H9 (cell line): Measurements from ENCODE around the gene MGAT4B. TPM values are rescaled to one million over a fixed set of nuclear protein-coding genes. Genes with fewer than 3 reads are reported as not detected.

Experiments
- DNase-seq: peaks from one replicate; pipeline ENCODE4 v3.0.0-alpha.2; 2017
- H2AFZ ChIP-seq: one replicate; pipeline ENCODE4 v1.6.1; 2013; ENCODE audit warnings: mild to moderate bottlenecking, low read length, control low read depth, moderate library complexity
- H2AK5ac ChIP-seq: 2 replicates; pipeline ENCODE4 v1.6.1; 2013; ENCODE audit warnings: low read length, control low read depth, mixed read lengths; ENCODE audit not compliant: insufficient read length
- H2BK120ac ChIP-seq: one replicate; pipeline ENCODE4 v1.6.1; 2013; ENCODE audit warnings: low read depth, mild to moderate bottlenecking, low read length, control low read depth, inconsistent platforms; ENCODE audit not compliant: poor library complexity, severe bottlenecking
- H2BK12ac ChIP-seq: 2 replicates; pipeline ENCODE4 v1.6.1; 2013; ENCODE audit warnings: low read length, control low read depth, mixed read lengths, low read depth; ENCODE audit not compliant: insufficient read length
- H2BK15ac ChIP-seq: 2 replicates; pipeline ENCODE4 v1.6.1; 2013; ENCODE audit warnings: low read depth, low read length, control low read depth
- H2BK20ac ChIP-seq: one replicate; pipeline ENCODE4 v1.6.1; 2013; ENCODE audit warnings: low read depth, mild to moderate bottlenecking, low read length, control low read depth, inconsistent platforms; ENCODE audit not compliant: poor library complexity, severe bottlenecking
- H2BK5ac ChIP-seq: 2 replicates; pipeline ENCODE4 v1.6.1; 2013; ENCODE audit warnings: low read length, control low read depth, mixed read lengths; ENCODE audit not compliant: insufficient read length
- H3K14ac ChIP-seq: 2 replicates; pipeline ENCODE4 v1.6.1; 2013; ENCODE audit warnings: low read length, control low read depth; ENCODE audit not compliant: insufficient read depth
- H3K18ac ChIP-seq: 2 replicates; pipeline ENCODE4 v1.6.1; 2013; ENCODE audit warnings: low read depth, mild to moderate bottlenecking, mixed read lengths, low read length, control low read depth; ENCODE audit not compliant: insufficient read length
- H3K23ac ChIP-seq: 2 replicates; pipeline ENCODE4 v1.6.1; 2013; ENCODE audit warnings: low read length, control low read depth, mixed read lengths, low read depth; ENCODE audit not compliant: insufficient read length
- H3K23me2 ChIP-seq: 2 replicates; pipeline ENCODE4 v1.6.1; 2013; ENCODE audit warnings: low read depth, mild to moderate bottlenecking, mixed read lengths, low read length, control low read depth; ENCODE audit not compliant: insufficient read length, poor library complexity, severe bottlenecking
- H3K27ac ChIP-seq: 2 replicates; pipeline ENCODE4 v1.5.1; 2013; ENCODE audit warnings: low read length, control low read depth, mixed read lengths, low read depth; ENCODE audit not compliant: insufficient read length
- H3K27me3 ChIP-seq: 2 replicates; pipeline ENCODE4 v1.6.1; 2013; ENCODE audit warnings: low read length, control low read depth, inconsistent platforms; ENCODE audit not compliant: insufficient read depth
- H3K4ac ChIP-seq: 2 replicates; pipeline ENCODE4 v1.6.1; 2013; ENCODE audit warnings: low read depth, mild to moderate bottlenecking, control low read depth, inconsistent platforms, low read length, moderate library complexity
- H3K4me1 ChIP-seq: 2 replicates; pipeline ENCODE4 v1.6.1; 2013; ENCODE audit warnings: low read length, control low read depth, inconsistent platforms; ENCODE audit not compliant: insufficient read depth
- H3K4me2 ChIP-seq: 2 replicates; pipeline ENCODE4 v1.6.1; 2013; ENCODE audit warnings: low read length, control low read depth, mixed read lengths; ENCODE audit not compliant: insufficient read length, insufficient read depth
- H3K56ac ChIP-seq: 2 replicates; pipeline ENCODE4 v1.6.1; 2013; ENCODE audit warnings: low read depth, mild to moderate bottlenecking, mixed read lengths, low read length, control low read depth; ENCODE audit not compliant: insufficient read length
- H3K79me1 ChIP-seq: 2 replicates; pipeline ENCODE4 v1.6.1; 2013; ENCODE audit warnings: low read depth, mild to moderate bottlenecking, moderate library complexity, low read length, control low read depth, inconsistent platforms; ENCODE audit not compliant: insufficient read depth, poor library complexity, severe bottlenecking
- H3K79me2 ChIP-seq: 2 replicates; pipeline ENCODE4 v1.6.1; 2013; ENCODE audit warnings: low read length, control low read depth, inconsistent platforms; ENCODE audit not compliant: insufficient read depth
- H3K9ac ChIP-seq: 2 replicates; pipeline ENCODE4 v1.6.1; 2013; ENCODE audit warnings: low read length, control low read depth, mixed read lengths; ENCODE audit not compliant: insufficient read length; ENCODE audit errors: extremely low read depth
- H3K9me3 ChIP-seq: one replicate; pipeline ENCODE4 v1.6.1; 2013; ENCODE audit warnings: low read depth, low read length, inconsistent platforms; ENCODE audit not compliant: control insufficient read depth
- H3T11ph ChIP-seq: one replicate; pipeline ENCODE4 v1.6.1; 2013; ENCODE audit warnings: mild to moderate bottlenecking, low read length, control low read depth, inconsistent platforms
- H4K20me1 ChIP-seq: one replicate; pipeline ENCODE4 v1.6.1; 2013; ENCODE audit not compliant: control insufficient read depth, insufficient read length, insufficient read depth
- H4K5ac ChIP-seq: 2 replicates; pipeline ENCODE4 v1.6.1; 2013; ENCODE audit warnings: low read depth, mild to moderate bottlenecking, mixed read lengths, low read length, control low read depth; ENCODE audit not compliant: insufficient read length
- H4K8ac ChIP-seq: replicated peaks from 2 replicates; pipeline ENCODE4 v1.6.1; 2013; ENCODE audit warnings: low read length, control low read depth, mixed read lengths, low read depth; ENCODE audit not compliant: insufficient read length
- H4K91ac ChIP-seq: 2 replicates; pipeline ENCODE4 v1.6.1; 2013; ENCODE audit warnings: low read depth, mild to moderate bottlenecking, moderate library complexity, mixed read lengths, low read length, control low read depth; ENCODE audit not compliant: insufficient read length
- H3K27ac Mint-ChIP-seq, 3 experiments: 2 replicates in 2 of 3; 3 replicates in 1 of 3; pipeline ENCODE4 v1.8.0; 2020 to 2021; ENCODE audit warnings: mixed read lengths in 3 of 3, mild to moderate bottlenecking in 1 of 3, moderate library complexity in 1 of 3
- H3K27me3 Mint-ChIP-seq: 2 replicates; pipeline ENCODE4 v1.8.0; 2021; ENCODE audit warnings: low read depth, mild to moderate bottlenecking, moderate library complexity, mixed read lengths
- H3K36me3 Mint-ChIP-seq, 3 experiments: 2 replicates in 2 of 3; 3 replicates in 1 of 3; pipeline ENCODE4 v1.8.0; 2020 to 2021; ENCODE audit warnings: low read depth in 3 of 3, mixed read lengths in 3 of 3; ENCODE audit not compliant: insufficient read depth in 1 of 3
- H3K4me1 Mint-ChIP-seq, 2 experiments: 2 replicates each; pipeline ENCODE4 v1.8.0; 2020; ENCODE audit warnings: mixed read lengths in 2 of 2
- H3K4me3 Mint-ChIP-seq, 2 experiments: 2 replicates in 1 of 2; 3 replicates in 1 of 2; pipeline ENCODE4 v1.8.0; 2020 to 2021; ENCODE audit warnings: mild to moderate bottlenecking in 2 of 2, mixed read lengths in 2 of 2, moderate library complexity in 1 of 2
- H3K9me3 Mint-ChIP-seq, 2 experiments: 2 replicates in 1 of 2; 3 replicates in 1 of 2; pipeline ENCODE4 v1.8.0; 2020; ENCODE audit warnings: mild to moderate bottlenecking in 2 of 2, mixed read lengths in 2 of 2, moderate library complexity in 1 of 2
- WGBS: extraction: QIAGEN DNeasy Blood & Tissue Kit; methylation state at CpG from one replicate; pipeline ENCODE4 v1.1.7; 2013; ENCODE audit warnings: missing lambda C conversion rate, low lambda C conversion rate, mixed read lengths; ENCODE audit not compliant: insufficient read length; ENCODE audit errors: extremely low coverage; 5-methylcytosine and 5-hydroxymethylcytosine counted together
- total RNA-seq: library from RNA; stranded (reverse); gene quantifications from 2 replicates; pipeline ENCODE4 v1.2.1, GENCODE V29; 2021
- TF ChIP-seq, protein P1 (sequence below): fragments of 200-600 bp; sonication (generic); conservative IDR thresholded peaks from 3 replicates; pipeline ENCODE4 v1.8.0; 2021; ENCODE audit warnings: antibody characterized with exemption, mild to moderate bottlenecking

Gene MGAT4B
- total RNA-seq, 1 experiment from 2014 or later: 147 TPM

DNA sequence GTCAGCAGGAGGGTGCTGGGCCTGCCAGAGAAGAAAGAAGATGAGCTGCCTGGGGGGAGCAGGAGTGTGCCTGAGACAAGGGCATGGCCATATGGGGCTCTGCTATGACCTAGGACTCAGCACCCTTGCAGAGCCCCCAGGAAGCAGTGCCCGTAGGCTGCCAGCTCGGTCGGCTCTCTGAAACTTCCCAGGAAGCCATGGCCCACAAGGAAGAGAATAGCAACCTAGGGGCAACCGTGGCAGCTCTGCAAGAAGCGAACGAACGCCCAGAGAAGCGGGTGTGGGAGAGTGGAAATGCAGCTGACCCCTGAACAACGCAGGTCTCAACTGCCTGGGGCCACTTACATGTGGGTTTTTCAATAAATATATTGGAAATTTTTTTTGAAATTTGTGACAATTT is 23.5 kb downstream of the MGAT4B start:
- H3K79me2 ChIP-seq: no peaks in the 10 kb centered on the region
- H4K8ac ChIP-seq: no peak overlapping the region
- Mint-ChIP-seq H3K36me3 (peaks cover 8 to 21% (median 11%) of the 10 kb centered on the region in 3 experiments), H3K4me3 (no peak overlapping the region), H3K4me1 (no peaks in the 10 kb centered on the region), H3K27me3 (peaks cover 10% of the 10 kb centered on the region), H3K27ac (no peak overlapping the region), H3K9me3 (no peaks in the 10 kb centered on the region)
- TF ChIP-seq, protein P1, sequence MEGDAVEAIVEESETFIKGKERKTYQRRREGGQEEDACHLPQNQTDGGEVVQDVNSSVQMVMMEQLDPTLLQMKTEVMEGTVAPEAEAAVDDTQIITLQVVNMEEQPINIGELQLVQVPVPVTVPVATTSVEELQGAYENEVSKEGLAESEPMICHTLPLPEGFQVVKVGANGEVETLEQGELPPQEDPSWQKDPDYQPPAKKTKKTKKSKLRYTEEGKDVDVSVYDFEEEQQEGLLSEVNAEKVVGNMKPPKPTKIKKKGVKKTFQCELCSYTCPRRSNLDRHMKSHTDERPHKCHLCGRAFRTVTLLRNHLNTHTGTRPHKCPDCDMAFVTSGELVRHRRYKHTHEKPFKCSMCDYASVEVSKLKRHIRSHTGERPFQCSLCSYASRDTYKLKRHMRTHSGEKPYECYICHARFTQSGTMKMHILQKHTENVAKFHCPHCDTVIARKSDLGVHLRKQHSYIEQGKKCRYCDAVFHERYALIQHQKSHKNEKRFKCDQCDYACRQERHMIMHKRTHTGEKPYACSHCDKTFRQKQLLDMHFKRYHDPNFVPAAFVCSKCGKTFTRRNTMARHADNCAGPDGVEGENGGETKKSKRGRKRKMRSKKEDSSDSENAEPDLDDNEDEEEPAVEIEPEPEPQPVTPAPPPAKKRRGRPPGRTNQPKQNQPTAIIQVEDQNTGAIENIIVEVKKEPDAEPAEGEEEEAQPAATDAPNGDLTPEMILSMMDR: no peak
- no peak overlapping the region for H3K56ac ChIP-seq
- H2BK12ac ChIP-seq: no peak overlapping the region
- H3K27ac ChIP-seq: no peak overlapping the region
- no peak overlapping the region for H3K4me2 ChIP-seq
- H2BK15ac ChIP-seq: no peak overlapping the region
- H2BK5ac ChIP-seq: no peak overlapping the region
- no peak overlapping the region for H2AK5ac ChIP-seq
- H3K23me2 ChIP-seq: no peaks in the 10 kb centered on the region
- H3K18ac ChIP-seq: no peak overlapping the region
- no peak overlapping the region for H3K23ac ChIP-seq
- no peak overlapping the region for H2BK20ac ChIP-seq
- no peak overlapping the region; the same call in 1 of the 2 replicates for H3K14ac ChIP-seq
- H4K20me1 ChIP-seq: no peaks in the 10 kb centered on the region
- WGBS: no CpG with 5 or more reads among the region's 9 CpGs
- H2BK120ac ChIP-seq: no peak overlapping the region
- no peak for DNase-seq
- no peak overlapping the region for H3K9ac ChIP-seq
- H3K4ac ChIP-seq: no peak overlapping the region
- H3T11ph ChIP-seq: no peak overlapping the region
- H3K4me1 ChIP-seq: no peaks in the 10 kb centered on the region
- no peak overlapping the region for H2AFZ ChIP-seq
- no peak overlapping the region for H4K5ac ChIP-seq
- H3K79me1 ChIP-seq: no peaks in the 10 kb centered on the region
- H4K91ac ChIP-seq: no peak overlapping the region
- H3K9me3 ChIP-seq: no peaks in the 10 kb centered on the region
- no peaks in the 10 kb centered on the region for H3K27me3 ChIP-seq
